Measurements from ENCODE around the gene NCLN. TPM values are rescaled to one million over a fixed set of nuclear protein-coding genes. Genes with fewer than 3 reads are reported as not detected.
A peak's percentile ranks its signal among the peaks of the same experiment; 100 is the strongest.
"Not testable (repeated sequence)": the region's sequence is repeated elsewhere in the genome, so short reads cannot be mapped to it uniquely, and the experiment has no call there.

NCLN gene
- total RNA-seq, 4 donors from 2014 or later: 18.2 to 54.4 (median 43.1) TPM

DNA sequence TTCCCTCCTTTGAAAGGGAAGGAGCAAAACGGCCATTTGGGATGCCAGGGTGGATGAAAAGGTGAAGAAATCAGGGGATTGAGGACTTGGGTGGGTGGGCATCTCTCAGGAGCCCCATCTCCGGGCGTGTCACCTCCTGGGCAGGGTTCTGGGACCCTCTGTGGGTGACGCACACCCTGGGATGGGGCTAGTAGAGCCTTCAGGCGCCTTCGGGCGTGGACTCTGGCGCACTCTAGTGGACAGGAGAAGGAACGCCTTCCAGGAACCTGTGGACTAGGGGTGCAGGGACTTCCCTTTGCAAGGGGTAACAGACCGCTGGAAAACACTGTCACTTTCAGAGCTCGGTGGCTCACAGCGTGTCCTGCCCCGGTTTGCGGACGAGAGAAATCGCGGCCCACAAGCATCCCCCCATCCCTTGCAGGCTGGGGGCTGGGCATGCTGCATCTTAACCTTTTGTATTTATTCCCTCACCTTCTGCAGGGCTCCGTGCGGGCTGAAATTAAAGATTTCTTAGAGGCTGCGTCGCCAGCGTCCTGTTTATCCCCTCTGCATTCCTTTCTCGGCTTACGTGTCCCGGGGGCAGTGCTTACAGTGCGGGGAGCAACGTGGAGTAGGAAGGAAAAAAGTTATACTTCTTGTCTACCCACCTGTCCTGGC, 22.4 kb upstream of the NCLN start:
- in situ Hi-C loops (cut with MboI; ENCODE audit: low sequenced_read_pairs in 4 of 4): loop anchor here in 3 of 4 donors (5.0 to 25.0 kb wide), 4 partner anchors 201 to 279 kb away; no protein-coding TSS in a partner anchor
- TF ChIP-seq, protein P1, sequence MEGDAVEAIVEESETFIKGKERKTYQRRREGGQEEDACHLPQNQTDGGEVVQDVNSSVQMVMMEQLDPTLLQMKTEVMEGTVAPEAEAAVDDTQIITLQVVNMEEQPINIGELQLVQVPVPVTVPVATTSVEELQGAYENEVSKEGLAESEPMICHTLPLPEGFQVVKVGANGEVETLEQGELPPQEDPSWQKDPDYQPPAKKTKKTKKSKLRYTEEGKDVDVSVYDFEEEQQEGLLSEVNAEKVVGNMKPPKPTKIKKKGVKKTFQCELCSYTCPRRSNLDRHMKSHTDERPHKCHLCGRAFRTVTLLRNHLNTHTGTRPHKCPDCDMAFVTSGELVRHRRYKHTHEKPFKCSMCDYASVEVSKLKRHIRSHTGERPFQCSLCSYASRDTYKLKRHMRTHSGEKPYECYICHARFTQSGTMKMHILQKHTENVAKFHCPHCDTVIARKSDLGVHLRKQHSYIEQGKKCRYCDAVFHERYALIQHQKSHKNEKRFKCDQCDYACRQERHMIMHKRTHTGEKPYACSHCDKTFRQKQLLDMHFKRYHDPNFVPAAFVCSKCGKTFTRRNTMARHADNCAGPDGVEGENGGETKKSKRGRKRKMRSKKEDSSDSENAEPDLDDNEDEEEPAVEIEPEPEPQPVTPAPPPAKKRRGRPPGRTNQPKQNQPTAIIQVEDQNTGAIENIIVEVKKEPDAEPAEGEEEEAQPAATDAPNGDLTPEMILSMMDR (IDR thresholded peaks at IDR 0.05 in 4 of 5, conservative IDR thresholded peaks at IDR 0.05 in 1 of 5): peak; percentile 64 to 94 (median 88)
- no peak for TF ChIP-seq POLR2A (IDR thresholded peaks at IDR 0.05)

GRCh38 chr19:3163943-3164342, 21.8 kb upstream of the NCLN start:
- no peak for ATAC-seq
- no peak for DNase-seq
- intact Hi-C loops (cut with DNase I; ENCODE audit: low total_unique reads): loop anchor here (2.0 kb wide), 3 partner anchors 17 to 277 kb away; no protein-coding TSS in a partner anchor
- TF ChIP-seq, protein P1 (IDR thresholded peaks at IDR 0.05 in 4 of 5, conservative IDR thresholded peaks at IDR 0.05 in 1 of 5): no peak
- TF ChIP-seq POLR2A (IDR thresholded peaks at IDR 0.05): no peak
- Histone ChIP-seq H3K4me3 (no peak overlapping the region), H3K27me3 (no peaks in the 10 kb centered on the region), H3K27ac (no peak overlapping the region), H3K36me3 (no peaks in the 10 kb centered on the region), H3K4me1 (no peaks in the 10 kb centered on the region), H3K9me3 (no peaks in the 10 kb centered on the region)
- in situ Hi-C loops (cut with MboI; ENCODE audit: low sequenced_read_pairs in 4 of 4): loop anchor here in 3 of 4 donors (5.0 to 25.0 kb wide), 4 partner anchors 202 to 279 kb away; no protein-coding TSS in a partner anchor

More for the DNA sequence above, 22.4 kb upstream of the NCLN start:
- Histone ChIP-seq H3K27ac (no peak overlapping the region), H3K9me3 (no peaks in the 10 kb centered on the region), H3K36me3 (no peaks in the 10 kb centered on the region), H3K27me3 (no peaks in the 10 kb centered on the region), H3K4me1 (no peaks in the 10 kb centered on the region), H3K4me3 (no peak overlapping the region)
- intact Hi-C loops (cut with DNase I; ENCODE audit: low total_unique reads): loop anchor here (2.0 kb wide), 3 partner anchors 17 to 277 kb away; no protein-coding TSS in a partner anchor
- no peak for DNase-seq
- ATAC-seq: peak; percentile 63 to 74

GRCh38 chr19:3167533-3168272, 18.0 kb upstream of the NCLN start:
- no peak for DNase-seq
- Histone ChIP-seq H3K27me3 (no peaks in the 10 kb centered on the region), H3K4me1 (no peaks in the 10 kb centered on the region), H3K9me3 (no peaks in the 10 kb centered on the region), H3K36me3 (no peaks in the 10 kb centered on the region), H3K4me3 (no peak overlapping the region), H3K27ac (no peak overlapping the region)
- in situ Hi-C loops (cut with MboI; ENCODE audit: low sequenced_read_pairs in 4 of 4): loop anchor here in 3 of 4 donors (10.0 to 25.0 kb wide), 3 partner anchors 205 to 283 kb away; no protein-coding TSS in a partner anchor
- intact Hi-C loops (cut with DNase I; ENCODE audit: low total_unique reads): no loop called here
- no peak for ATAC-seq
- TF ChIP-seq, protein P1 (IDR thresholded peaks at IDR 0.05 in 4 of 5, conservative IDR thresholded peaks at IDR 0.05 in 1 of 5): no peak
- TF ChIP-seq POLR2A (IDR thresholded peaks at IDR 0.05): no peak

DNA sequence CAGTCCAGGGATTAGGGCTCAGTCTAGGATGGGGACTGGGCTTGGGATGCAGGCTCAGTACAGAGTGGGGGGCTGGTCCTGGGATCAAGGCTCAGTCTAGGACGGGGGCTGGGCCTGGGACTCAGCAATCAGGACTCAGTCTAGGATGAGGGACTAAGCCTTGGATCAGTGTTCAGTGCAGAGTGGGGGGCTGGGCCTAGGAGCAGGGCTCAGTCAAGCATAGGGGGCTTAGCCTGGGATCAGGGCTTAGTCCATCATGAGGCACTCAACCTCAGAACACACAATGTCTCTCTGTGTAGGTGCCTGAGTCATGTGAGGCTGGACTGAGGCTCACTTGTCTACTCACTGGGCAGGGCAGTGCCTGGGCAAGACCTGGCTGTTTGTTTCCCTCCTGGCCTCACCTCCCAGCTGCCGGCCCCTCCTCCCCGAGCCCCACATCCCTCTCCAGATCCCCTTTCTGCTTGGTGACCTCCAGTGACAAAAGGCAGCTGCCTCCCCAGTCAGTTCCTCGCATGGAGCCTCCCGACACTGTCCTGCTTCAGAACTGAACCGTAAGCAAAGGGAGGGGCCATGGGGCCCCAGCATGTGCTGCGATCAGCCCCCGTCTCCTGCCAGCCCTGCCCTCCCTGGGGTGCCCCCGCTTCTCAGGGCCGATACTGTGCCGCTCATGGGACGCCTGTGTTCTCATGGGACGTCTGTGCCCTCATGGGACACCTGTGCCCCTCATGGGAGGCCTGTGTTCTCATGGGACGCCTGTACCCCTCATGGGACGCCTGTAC, 13.6 kb upstream of the NCLN start:
- no peak overlapping the region for H3K4me3 ChIP-seq
- in situ Hi-C loops (cut with MboI; ENCODE audit: low sequenced_read_pairs in 4 of 4) (loop anchor here in 1 of 4 donors (25.0 kb wide), 1 partner anchor 210 kb away; no protein-coding TSS in a partner anchor), intact Hi-C loops (cut with DNase I; ENCODE audit: low total_unique reads) (no loop called here)
- no peaks in the 10 kb centered on the region for H3K36me3 ChIP-seq
- H3K27ac ChIP-seq: no peak overlapping the region
- H3K27me3 ChIP-seq: no peaks in the 10 kb centered on the region
- DNase-seq (no peak), ATAC-seq (no peak)
- H3K9me3 ChIP-seq: no peaks in the 10 kb centered on the region
- no peaks in the 10 kb centered on the region for H3K4me1 ChIP-seq
- TF ChIP-seq, protein P1 (IDR thresholded peaks at IDR 0.05 in 4 of 5, conservative IDR thresholded peaks at IDR 0.05 in 1 of 5): no peak
- no peak for TF ChIP-seq POLR2A (IDR thresholded peaks at IDR 0.05)

DNA sequence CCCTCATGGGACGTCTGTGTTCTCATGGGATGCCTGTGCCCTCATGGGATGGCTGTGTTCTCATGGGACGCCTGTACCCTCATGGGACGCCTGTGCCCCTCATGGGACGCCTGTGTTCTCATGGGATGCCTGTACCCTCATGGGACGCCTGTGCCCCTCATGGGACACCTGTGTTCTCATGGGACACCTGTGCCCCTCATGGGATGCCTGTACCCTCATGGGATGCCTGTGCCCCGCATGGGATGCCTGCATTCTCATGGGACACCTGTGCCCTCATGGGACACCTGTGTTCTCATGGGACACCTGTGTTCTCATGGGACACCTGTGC, 13.1 kb upstream of the NCLN start:
- H3K27ac ChIP-seq, H3K27me3 ChIP-seq: not testable (repeated sequence)
- in situ Hi-C loops (cut with MboI; ENCODE audit: low sequenced_read_pairs in 4 of 4): loop anchor here in 1 of 4 donors (25.0 kb wide), 1 partner anchor 210 kb away; no protein-coding TSS in a partner anchor

More for the DNA sequence above, 13.1 kb upstream of the NCLN start:
- intact Hi-C loops (cut with DNase I; ENCODE audit: low total_unique reads); ATAC-seq; H3K9me3 ChIP-seq; DNase-seq; H3K4me3 ChIP-seq; H3K36me3 ChIP-seq; H3K4me1 ChIP-seq: not testable (repeated sequence)
